SK-N-SH (cell line): Measurements from ENCODE around the gene TMTC2.

Experiments
- CTCF ChIP-seq: fragments of 200-600 bp; sonication (generic); IDR thresholded peaks from 2 replicates; pipeline ENCODE4 v1.6.1; 2017; ENCODE audit warnings: antibody characterized with exemption, mild to moderate bottlenecking, moderate library complexity
- EZH2phosphoT487 ChIP-seq: fragments of 200-600 bp; sonication (generic); IDR thresholded peaks from 2 replicates; pipeline ENCODE4 v1.6.1; 2017; ENCODE audit warnings: low read depth, mixed run types, mild to moderate bottlenecking, antibody characterized with exemption, moderate library complexity, borderline replicate concordance
- JUND ChIP-seq: IDR thresholded peaks from 2 replicates; pipeline ENCODE4 v1.4.0; 2012
- MAX ChIP-seq: IDR thresholded peaks from 2 replicates; pipeline ENCODE4 v1.4.0; 2012; ENCODE audit warnings: low read depth
- POLR2AphosphoS5 ChIP-seq: IDR thresholded peaks from 2 replicates; pipeline ENCODE4 v1.6.1; 2012; ENCODE audit warnings: low read depth, low read length
- RAD21 ChIP-seq: IDR thresholded peaks from 2 replicates; pipeline ENCODE4 v1.6.1; 2012; ENCODE audit warnings: mild to moderate bottlenecking, low read length
- RXRA ChIP-seq: IDR thresholded peaks from 2 replicates; pipeline ENCODE4 v1.4.0; 2012; ENCODE audit warnings: low read depth, mild to moderate bottlenecking, borderline replicate concordance
- TAF1 ChIP-seq: IDR thresholded peaks from 2 replicates; pipeline ENCODE4 v1.6.1; 2012; ENCODE audit warnings: low read depth, mild to moderate bottlenecking, low read length, moderate library complexity, borderline replicate concordance
- USF1 ChIP-seq: IDR thresholded peaks from 2 replicates; pipeline ENCODE4 v1.4.0; 2012; ENCODE audit warnings: low read depth, borderline replicate concordance
- USF2 ChIP-seq: fragments of 150-350 bp; IDR thresholded peaks from 2 replicates; pipeline ENCODE4 v1.6.1; 2017; ENCODE audit warnings: antibody characterized with exemption, low read length, low read depth, borderline replicate concordance

GRCh38 chr12:82874945-82875344, 188.2 kb downstream of the TMTC2 start:
- TF ChIP-seq MAX (no peak), USF2 (no peak), CTCF (no peak), EZH2phosphoT487 (no peak), JUND (no peak), TAF1 (no peak), USF1 (no peak), RAD21 (no peak), RXRA (no peak), POLR2AphosphoS5 (no peak)
